ENCODE results near the gene ZNF133. TPM values are rescaled to one million over a fixed set of nuclear protein-coding genes. Genes with fewer than 3 reads are reported as not detected.

Gene ZNF133
- total and polyA plus RNA-seq, 2 of the 13 experiments (the other 11 are each of a cell fraction or from before 2014, with no cell fraction given): 23.5 to 26.7 TPM

GRCh38 chr20:18287915-18288748, at the start of gene ZNF133 (continued):
- no peak for TF ChIP-seq ADNP (CRISPR knock-in tag; IDR thresholded peaks at IDR 0.05)
- no peak for TF ChIP-seq CEBPZ (IDR thresholded peaks at IDR 0.05; ENCODE audit: low read length)
- TF ChIP-seq MEIS1 (CRISPR knock-in tag; IDR thresholded peaks at IDR 0.05; ENCODE audit: borderline replicate concordance): peak; percentile 95
- peak; percentile 55; the same call in 1 of the 2 replicates for TF ChIP-seq ZNF503 (CRISPR knock-in tag; IDR thresholded peaks at IDR 0.05)
- peak; percentile 85 for TF ChIP-seq AKAP8 (CRISPR knock-in tag; IDR thresholded peaks at IDR 0.05)
- 0 out of 2 replicates have a peak, but pooled peaks have one; percentile 37 for TF ChIP-seq HOMEZ (CRISPR knock-in tag; IDR thresholded peaks at IDR 0.05; ENCODE audit: low read depth)
- TF ChIP-seq GTF2F1 (IDR thresholded peaks at IDR 0.05; ENCODE audit: low read length): no peak; the same call in 1 of the 2 replicates
- no peak for TF ChIP-seq SMC3 (IDR thresholded peaks at IDR 0.05; ENCODE audit: low read length)
- TF ChIP-seq NR2F2 (IDR thresholded peaks at IDR 0.05; ENCODE audit: borderline replicate concordance, low read depth): peak; percentile 47; the same call in 1 of the 2 replicates
- TF ChIP-seq WIZ (CRISPR knock-in tag; IDR thresholded peaks at IDR 0.05): peak; percentile 88
- peak; percentile 29 for TF ChIP-seq SOX5 (CRISPR knock-in tag; IDR thresholded peaks at IDR 0.05; ENCODE audit: borderline replicate concordance)
- peak; percentile 70; the same call in 1 of the 2 replicates for TF ChIP-seq ARHGAP35 (CRISPR knock-in tag; IDR thresholded peaks at IDR 0.05; ENCODE audit: borderline replicate concordance)
- no peak for TF ChIP-seq CHD4 (IDR thresholded peaks at IDR 0.05; ENCODE audit: borderline replicate concordance, low read length)
- no peak for TF ChIP-seq HNRNPK (IDR thresholded peaks at IDR 0.05; ENCODE audit: low read depth, low read length, poor library complexity, severe bottlenecking)
- TF ChIP-seq ZNF790 (CRISPR knock-in tag; IDR thresholded peaks at IDR 0.05; ENCODE audit: borderline replicate concordance): no peak; the same call in 1 of the 2 replicates
- peak; percentile 92; the same call in 1 of the 2 replicates for TF ChIP-seq ZNF280B (CRISPR knock-in tag; IDR thresholded peaks at IDR 0.05; ENCODE audit: borderline replicate concordance)
- no peak for TF ChIP-seq ZNF3 (CRISPR knock-in tag; IDR thresholded peaks at IDR 0.05)
- 0 out of 2 replicates have a peak, but pooled peaks have one; percentile 14 for TF ChIP-seq ZNF850 (CRISPR knock-in tag; conservative IDR thresholded peaks at IDR 0.05)
- TF ChIP-seq HMGA1 (CRISPR knock-in tag; conservative IDR thresholded peaks at IDR 0.05): no peak
- no peak; the same call in 1 of the 2 replicates for TF ChIP-seq SRY (CRISPR knock-in tag; IDR thresholded peaks at IDR 0.05)
- peak; percentile 65 for TF ChIP-seq ZNF607 (CRISPR knock-in tag; IDR thresholded peaks at IDR 0.05; ENCODE audit: borderline replicate concordance)
